ENCODE results near the gene ASB9.
"Not testable (repeated sequence)": the region's sequence is repeated elsewhere in the genome, so short reads cannot be mapped to it uniquely, and the experiment has no call there.

The ASB9 gene, protein sequence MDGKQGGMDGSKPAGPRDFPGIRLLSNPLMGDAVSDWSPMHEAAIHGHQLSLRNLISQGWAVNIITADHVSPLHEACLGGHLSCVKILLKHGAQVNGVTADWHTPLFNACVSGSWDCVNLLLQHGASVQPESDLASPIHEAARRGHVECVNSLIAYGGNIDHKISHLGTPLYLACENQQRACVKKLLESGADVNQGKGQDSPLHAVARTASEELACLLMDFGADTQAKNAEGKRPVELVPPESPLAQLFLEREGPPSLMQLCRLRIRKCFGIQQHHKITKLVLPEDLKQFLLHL

DNA sequence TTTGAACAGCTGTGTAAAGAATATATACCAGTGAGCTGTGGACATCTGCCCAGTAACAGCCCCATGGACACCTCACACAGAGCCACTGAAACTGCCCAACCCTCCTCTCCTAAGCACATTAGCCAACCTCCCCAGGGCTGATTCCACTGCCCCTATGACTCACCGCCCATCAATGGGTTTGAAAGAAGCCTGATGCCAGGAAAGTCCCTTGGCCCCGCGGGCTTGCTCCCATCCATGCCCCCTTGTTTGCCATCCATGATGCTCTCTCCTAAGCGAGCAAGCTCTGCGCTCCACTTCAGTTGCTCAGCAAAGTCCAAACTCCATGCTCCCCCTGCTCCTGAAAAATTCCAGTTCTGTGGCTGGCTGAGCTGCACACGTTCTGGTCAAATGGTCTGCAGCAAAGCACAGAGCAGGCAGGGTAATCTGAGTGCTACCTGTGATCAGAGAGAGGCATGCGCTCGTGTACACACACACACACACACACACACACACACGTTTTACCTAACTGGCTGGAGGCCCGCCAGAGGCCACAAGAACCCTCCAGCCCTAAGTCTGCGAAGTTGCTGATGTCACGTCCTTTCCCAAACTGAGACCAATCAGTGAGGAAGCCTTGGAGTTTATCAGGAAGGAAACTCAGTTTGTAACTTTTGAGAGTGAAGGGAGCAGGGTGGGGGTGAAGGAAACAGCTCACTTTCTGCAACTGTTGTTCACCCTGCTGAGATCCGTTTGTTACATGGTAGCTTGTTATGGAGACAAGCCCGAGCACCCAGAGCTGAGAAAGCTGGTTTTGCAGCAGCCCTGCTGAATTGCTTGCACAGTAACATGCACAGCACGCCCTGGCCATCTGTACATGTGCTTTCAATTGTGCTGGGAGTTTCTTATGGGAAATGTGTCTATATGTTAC, at the start of gene ASB9:
Gene ASB9, minus strand, starts transcription at position 466 of the 904 bp plus-strand sequence. Its CDS starts 209 bp downstream, at position 257.
- no peak for DNase-seq (ENCODE audit: low read depth)

DNA sequence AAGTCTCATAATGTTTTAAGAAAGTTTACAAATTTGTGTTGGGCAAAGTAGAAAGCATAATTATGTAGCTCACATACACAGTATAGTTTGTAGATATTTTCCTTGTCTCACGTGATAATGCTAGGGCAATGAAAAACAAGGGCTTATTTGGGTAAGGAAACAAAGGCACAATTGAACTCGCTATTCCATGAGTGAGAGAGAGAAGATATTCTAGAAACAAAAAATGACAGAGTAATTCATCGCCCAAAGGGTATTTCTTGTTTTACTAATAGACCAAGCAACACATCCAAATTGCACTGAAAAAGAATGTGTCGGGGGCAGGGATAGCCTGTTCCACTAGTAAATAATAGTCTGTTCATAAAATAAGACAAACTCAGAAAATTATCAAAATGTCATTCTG, 49.2 kb upstream of the ASB9 start:
- no peak for DNase-seq (ENCODE audit: low read depth)

DNA sequence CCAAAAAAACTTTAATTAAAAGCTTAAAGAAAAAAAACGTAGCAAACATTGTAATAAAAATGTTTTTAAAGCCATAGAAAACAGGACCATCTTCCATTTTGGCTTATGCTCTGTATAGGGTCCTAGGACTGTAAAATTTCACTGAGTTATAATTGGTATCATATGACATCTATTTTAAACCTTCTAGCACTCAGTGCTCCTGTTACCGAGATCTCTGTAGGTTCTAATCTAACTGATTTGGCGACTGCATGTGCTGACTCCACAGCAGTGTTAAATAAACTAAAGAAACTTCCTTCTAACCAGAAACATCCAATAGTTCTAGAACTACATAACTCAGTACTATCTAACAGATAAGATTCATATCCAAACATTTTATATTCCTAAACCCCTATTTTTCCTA, 45.6 kb upstream of the ASB9 start, which contains the start of gene ASB11:
Gene ASB11, minus strand, starts transcription at position 132 of the 400 bp plus-strand sequence. Its CDS starts 35 bp downstream, at position 97.
- no peak for DNase-seq (ENCODE audit: low read depth)

DNA sequence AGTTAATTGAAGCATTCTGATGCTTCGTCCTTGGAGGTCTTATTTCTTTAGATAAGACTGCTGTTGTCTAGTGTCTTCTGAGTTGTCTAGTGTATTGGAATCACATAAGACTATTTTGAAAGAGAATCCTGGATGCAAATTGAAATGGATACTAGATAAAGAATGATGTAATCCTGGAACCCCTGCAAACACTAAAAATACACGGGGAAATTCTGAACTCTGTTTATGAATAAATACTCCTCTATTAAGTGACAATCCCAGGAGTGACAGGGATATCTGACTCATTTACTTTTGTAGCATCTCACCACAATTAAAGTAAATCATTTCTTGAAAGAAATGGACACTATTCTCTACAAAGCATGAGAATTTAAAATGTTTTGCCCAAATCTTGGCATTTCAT, 44.6 kb upstream of the ASB9 start:
- no peak for DNase-seq (ENCODE audit: low read depth)

DNA sequence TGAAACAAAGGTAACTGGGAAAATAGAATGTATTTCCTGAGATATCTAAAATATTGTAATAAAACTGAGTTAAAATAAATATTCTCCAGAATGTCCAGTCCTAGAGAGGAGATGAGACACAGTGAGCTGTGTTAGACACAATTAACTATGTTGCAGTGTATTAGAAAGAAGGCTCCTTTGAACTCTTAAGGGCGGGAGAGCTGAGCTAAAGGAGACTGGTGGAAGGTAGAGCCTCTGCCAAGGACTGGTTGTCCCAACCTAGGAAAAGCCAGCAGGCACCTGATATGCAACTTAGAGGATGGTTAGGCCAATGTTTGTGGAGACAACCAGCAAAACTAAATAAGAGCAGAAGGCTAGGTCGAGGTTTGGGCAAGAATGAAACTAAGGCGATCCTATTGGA, 41.2 kb upstream of the ASB9 start:
- no peak for DNase-seq (ENCODE audit: low read depth)

DNA sequence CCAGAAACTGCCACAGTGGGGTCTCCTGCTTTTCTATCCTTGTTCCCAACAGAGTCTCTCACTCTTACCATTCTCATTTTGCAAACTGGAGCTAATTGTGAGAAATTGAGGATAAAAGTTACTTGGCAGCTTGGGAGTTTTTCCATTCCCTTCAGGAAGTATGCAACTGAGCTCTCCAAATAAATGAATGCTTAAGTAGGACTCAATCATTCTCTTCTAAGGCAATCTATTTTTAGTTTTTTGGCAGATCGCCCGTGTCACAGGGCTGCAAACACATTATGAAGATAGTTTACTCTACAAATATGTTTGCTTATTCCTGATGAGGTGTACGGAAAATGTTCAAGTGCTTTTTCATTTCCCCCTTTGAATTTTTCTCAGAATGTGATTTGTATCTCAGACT, 40.2 kb upstream of the ASB9 start:
- no peak for DNase-seq (ENCODE audit: low read depth)

DNA sequence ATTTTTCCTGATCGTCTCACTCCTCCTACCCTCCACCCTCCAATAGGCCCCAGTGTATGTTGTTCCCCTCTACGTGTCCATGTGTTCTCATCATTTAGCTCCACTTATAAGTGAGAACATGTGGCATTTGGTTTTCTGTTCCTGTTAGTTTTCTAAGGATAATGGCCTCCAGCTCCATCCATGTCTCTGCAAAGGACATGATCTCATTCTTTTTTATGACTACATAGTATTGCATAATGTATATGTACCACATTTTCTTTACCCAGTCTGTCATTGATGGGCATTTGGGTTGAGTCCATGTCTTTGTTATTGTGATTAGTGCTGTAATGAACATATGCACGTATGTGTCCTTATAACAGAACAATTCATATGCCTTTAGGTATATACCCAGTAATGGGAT, 36.0 kb upstream of the ASB9 start:
- DNase-seq (ENCODE audit: low read depth) = not testable (repeated sequence)

DNA sequence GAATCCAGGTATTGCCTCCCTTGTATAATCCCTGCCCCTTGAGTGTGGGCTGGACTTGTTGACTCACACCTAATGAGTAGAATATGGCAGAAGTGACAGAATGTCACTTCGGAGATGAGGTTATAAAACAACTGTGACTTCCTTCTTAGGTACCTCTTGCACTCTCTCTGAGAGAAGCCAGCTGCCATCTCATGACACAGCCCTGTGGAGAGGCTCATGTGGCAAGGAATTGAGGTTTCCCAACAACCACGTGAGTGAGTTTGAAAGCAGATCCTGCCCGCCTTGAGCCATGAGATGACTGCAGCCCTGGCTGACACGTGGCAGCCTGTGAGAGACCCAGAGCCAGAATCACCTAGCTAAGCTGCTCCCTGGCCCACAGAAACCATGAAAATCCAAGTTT, 32.0 kb upstream of the ASB9 start:
- no peak for DNase-seq (ENCODE audit: low read depth)

DNA sequence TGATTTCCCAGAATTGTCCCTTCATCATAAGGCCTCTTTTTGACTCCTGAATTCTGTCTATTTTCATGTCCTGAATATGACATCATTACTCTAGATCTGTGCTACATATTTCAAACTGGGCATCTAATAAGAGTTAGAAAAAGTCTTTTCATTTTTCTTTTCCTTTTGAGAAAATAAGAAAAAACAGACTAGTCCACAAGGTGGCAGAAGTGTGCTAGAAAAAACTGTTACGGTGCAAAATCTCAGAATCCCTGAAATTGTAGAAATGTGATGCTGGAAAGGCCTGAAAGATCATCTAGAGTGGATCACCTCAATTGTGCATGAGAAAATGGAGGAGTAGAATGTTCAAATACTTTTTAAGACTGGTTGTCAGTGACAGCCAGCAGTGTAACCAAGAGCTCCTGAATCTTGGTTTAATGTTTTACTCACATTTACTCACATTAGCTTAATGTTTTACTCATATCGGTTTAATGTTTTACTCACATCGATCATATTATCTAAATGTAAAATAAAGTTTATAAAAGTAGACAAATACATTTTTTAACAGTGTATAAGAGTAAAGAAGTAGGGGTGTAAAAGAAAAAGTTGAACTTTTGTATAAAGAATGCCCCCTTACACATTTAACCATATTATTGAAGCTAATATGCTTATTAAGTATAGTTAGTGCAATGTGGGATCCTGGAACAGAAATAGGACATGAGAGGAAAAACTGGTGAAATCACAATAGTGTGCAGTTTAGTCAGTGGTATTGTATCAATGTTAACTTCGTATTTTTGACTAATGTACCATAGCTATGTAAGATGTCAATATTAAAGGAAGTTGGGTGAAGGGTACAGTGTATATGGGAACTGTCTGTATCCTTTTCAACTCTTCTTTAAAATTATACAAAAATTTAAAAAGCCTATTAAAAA, 30.3 kb upstream of the ASB9 start:
- DNase-seq (ENCODE audit: low read depth) = no peak

DNA sequence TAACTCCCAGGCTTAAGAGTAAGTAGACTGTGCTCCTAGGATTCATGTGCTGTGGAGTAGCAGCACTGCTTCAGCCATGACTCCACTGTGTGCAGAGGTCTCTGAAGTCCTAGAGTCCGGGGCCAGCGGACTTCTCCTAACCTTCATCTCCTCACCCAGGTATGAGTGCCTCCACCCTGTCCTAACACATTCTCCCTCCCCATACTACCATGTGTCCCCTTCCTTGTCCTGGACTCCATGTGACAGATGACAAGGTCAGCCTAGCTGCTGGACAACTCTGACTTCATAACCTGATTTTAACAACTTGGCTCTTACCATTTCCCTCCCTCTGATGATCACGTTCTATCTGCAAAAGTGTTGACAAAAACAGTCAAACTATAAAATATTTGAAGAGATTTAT, 28.9 kb upstream of the ASB9 start:
- no peak for DNase-seq (ENCODE audit: low read depth)

DNA sequence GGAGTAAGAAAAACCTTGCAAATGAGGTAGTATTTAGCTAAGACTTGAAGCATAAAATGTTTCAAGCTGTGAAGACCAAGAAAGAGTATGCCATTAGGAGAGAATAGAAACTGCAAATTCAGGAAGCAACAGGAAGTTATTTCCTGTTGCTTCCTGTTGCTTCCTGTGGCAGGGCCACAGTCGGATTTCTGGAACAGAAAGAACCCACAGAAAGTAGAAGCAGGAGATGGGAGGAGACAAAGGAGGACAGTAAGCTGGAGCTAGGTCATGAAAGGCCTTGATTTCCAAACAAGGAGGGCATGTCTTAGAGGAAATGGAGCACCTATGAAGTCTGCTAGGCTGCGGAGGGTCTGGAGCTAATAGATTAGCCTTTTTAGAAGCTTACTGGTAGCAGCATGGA, 28.3 kb upstream of the ASB9 start:
- DNase-seq (ENCODE audit: low read depth) = no peak

DNA sequence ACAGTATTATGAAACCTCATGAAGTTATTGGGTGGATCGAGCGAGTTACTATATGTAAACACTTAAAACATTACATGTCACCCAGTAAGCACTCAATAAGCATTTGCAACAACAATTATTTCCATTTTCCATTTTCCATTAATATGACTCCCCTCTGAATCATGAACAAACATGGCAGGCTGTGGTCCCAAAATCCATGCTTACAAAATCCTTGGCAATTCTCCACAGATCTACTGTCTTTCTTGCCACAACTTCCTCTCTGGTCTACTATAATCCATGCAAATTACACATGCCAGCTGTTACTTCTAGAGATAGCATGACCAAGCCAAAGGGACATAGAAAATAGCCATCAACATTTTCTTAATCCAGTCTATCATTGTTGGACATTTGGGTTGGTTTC, 23.6 kb upstream of the ASB9 start:
- DNase-seq (ENCODE audit: low read depth) = no peak

DNA sequence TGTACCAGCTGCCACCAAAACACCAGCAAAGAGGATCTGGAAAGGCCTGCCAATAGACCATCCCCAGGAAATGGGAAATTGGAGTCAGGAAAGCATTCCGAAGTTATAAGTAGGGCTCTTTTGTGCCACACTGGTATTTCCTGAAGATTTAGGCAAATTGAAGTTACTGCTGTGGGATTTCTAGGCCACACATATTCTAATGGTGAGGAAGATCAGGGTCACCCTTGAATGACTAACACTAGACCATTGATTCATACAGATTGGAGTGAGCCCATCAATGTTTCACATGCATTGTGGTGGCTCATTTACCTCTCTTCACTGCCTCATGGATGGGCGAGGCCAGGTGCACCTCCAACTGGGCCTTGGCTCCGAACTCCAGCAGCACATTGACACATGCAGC, 23.0 kb upstream of the ASB9 start:
- DNase-seq (ENCODE audit: low read depth) = no peak

DNA sequence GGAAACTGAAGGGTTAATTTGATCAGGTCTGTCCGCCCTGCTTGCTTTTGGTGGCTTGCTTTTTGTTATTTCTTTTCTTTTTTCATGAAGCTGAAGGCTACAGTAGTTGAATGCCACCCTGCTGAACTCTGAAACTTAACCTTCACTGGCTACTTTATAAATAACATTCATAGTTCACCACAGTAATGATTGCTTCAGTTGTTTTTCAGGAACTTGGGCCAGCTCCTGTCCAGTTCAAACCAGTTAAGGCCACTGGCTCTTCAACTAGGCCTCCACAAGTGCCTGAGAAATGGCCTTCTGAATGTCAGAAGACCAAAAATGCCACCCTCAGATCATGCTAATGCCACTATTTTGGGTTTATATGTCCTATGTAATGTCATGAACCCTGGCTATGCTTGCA, 7.7 kb upstream of the ASB9 start:
- no peak for DNase-seq (ENCODE audit: low read depth)

DNA sequence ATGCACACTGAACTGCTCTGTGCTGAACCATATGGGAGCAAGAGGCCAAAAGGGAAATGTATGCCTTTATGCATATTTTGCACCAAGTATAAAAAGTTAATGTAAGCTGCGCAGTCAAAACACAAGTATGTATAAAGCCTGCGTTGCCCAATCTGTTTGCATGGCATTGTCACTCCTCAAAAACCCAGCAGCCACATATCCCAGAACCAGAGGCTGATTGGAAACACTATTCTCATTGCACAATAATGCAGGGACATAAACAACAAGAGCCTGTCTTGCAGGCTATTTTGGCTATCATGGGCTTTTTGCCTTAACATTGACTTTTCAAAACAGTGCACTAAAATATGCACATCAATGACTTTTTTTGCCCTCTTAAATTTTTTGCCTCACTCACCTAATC, 5.1 kb upstream of the ASB9 start:
- no peak for DNase-seq (ENCODE audit: low read depth)

DNA sequence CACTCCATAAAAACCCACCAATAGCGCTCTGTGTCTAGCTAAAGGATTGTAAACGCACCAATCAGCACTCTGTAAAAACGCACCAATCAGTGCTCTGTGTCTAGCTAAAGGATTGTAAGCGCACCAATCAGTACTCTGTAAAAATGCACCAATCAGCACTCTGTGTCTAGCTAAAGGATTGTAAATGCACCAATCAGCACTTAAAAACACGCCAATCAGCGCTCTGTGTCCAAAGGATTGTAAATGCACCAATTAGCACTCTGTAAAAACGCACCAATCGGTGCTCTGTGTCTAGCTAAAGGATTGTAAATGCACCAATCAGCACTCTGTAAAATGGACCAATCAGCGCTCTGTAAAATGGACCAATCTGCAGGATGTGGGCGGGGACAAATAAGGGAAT, 3.4 kb upstream of the ASB9 start:
- not testable (repeated sequence) for DNase-seq (ENCODE audit: low read depth)

DNA sequence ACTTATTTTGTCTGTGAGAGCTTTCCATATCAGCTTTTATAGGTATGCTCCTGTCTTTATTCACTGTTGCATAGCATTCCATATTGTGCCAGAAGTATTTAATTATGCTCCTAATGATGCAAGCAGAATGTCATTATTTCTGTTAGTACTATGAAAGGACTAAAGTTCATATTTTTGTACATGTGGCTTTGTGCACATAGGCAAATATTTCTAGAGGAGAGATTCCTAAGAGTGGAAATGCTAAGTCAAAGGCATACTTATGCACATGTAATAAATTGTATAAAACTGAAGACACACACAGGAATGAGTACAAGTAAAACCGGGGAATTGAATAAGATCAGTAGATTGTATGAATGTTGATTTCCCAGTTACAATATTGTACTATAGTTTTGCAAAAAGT, 1.9 kb upstream of the ASB9 start:
- DNase-seq (ENCODE audit: low read depth) = no peak

DNA sequence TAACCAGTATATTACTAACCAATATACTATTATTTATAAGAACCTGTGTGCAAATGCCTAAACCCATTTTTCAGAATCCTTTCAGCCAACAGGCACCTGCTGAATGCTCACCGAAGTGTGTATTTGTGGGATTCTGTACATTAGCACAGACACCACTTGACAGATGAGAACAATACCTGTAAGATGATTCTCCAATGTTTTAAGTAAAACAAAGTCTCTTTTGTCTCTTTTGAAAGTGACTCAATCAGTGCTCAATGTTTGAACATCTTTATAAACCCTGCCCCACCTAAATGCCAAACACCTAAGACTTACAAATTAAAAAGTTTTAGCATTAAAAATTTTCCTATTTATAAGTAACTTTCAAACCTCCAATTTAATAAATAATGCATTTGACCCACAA, 763 bp downstream of the ASB9 start:
- DNase-seq (ENCODE audit: low read depth) = no peak

DNA sequence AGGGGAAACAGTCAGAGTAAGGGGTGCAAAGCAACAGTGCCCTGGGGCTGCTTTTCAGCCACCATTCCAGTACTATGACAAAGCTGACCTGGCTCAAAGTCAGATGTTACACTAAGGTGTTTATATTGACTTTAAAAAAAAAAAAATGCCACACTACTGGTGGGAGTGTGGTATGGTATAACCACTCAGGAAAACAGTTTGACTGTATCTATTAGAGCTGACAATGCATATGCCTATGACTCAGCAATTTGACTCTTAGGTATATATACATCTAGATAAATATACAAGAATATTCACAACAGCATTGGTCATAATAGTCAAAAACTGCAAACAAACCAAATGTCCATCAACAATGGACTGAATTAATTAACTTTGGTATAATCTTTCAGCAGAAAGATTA, 15.0 kb downstream of the ASB9 start:
- no peak for DNase-seq (ENCODE audit: low read depth)

DNA sequence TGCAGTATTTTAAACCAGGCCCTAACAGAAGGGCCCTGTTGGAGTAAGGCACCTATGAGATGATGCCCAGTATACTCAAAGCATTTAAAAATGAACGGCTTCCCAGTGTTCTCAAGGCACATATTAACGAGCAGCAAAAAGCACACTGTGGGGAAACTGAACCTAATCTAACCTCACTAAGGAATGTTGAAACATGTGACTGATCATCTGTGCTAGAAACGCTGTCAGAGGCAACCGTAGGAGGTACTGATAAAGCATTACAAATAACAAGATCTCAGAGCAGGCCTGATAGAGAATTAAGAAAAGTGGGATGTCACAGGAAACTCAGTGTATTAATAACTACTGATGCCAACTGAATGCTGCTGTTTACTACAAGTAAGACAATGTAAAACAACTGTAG, 24.0 kb downstream of the ASB9 start:
- no peak for DNase-seq (ENCODE audit: low read depth)

DNA sequence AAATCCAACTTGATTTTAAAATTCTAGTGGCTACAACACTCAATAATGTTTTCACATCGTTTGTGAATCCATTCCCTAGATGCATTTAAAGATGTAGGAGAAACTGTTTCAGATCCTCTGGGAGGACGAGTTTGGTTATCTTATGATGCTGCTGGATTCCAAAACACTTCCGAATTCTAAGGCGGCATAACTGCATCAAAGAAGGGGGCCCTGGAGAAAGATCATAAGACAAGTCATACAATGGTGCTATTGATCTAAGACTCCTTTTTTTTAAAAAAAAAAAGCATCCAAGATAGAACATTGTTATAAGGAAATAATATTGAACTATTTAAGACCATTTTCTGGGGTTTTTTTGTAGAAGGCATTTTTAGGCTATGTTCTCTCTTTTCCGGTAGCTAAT, 25.5 kb downstream of the ASB9 start:
- DNase-seq (ENCODE audit: low read depth) = no peak

DNA sequence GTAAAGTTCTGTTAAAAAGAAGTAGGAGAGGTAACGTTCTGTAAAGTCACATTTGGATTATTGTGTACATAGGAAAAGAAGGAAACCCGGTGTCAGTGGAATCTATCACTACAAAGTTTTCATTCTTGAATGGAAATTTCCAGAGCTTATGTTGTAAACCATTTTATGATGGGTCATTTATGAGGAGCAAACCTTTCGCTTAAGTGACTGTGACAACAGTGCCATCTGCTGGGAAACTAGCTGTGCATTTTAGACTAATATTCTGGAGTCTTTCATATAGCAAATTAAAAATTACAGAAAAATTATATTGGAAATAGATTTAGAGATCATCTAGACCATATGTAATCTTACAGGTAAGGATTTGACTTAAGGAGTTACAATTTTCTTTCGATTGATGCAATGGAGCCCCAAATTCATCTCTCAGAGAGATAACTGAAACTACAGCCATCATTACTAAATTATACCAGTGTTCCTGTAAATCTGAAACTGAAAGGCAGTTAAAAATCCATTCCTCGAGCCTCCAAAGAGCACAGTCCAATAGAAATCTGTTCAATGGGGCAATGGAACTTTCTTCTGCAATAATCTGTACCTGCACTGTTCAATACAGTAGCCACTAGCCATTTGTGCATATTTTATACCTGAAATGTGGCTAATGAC, 26.9 kb downstream of the ASB9 start:
- no peak for DNase-seq (ENCODE audit: low read depth)

Data from activated T-helper 1 cell treated with Interleukin-2 at 50 U/mL for 16 hours (primary cell).